Lower lobe of right lung (tissue), 2 donors: ENCODE data around the gene PLPP2. TPM values are rescaled to one million over a fixed set of nuclear protein-coding genes. Genes with fewer than 3 reads are reported as not detected.

Experiments used
- ATAC-seq, 2 donors: fragments of 200-7000 bp; cut with Tn5 transposase; one replicate each; pipeline ENCODE4 v1.9.1; 2020 to 2022; ENCODE audit warnings: mild to moderate bottlenecking in 2 of 2, moderate library complexity in 2 of 2
- DNase-seq: peaks from one replicate; pipeline ENCODE4 v3.0.0-alpha.2; 2020
- H3K27ac ChIP-seq: fragments of 200-600 bp; one replicate; pipeline ENCODE4 v1.8.0; 2022
- H3K27me3 ChIP-seq: fragments of 200-600 bp; one replicate; pipeline ENCODE4 v1.8.0; 2022; ENCODE audit warnings: low read depth
- H3K36me3 ChIP-seq: fragments of 200-600 bp; one replicate; pipeline ENCODE4 v1.8.0; 2022; ENCODE audit warnings: mild to moderate bottlenecking
- H3K4me1 ChIP-seq: fragments of 200-600 bp; one replicate; pipeline ENCODE4 v1.8.0; 2022
- H3K4me3 ChIP-seq: fragments of 200-600 bp; one replicate; pipeline ENCODE4 v1.8.0; 2022; ENCODE audit warnings: mild to moderate bottlenecking
- H3K9me3 ChIP-seq: fragments of 200-600 bp; one replicate; pipeline ENCODE4 v1.8.0; 2022
- CTCF ChIP-seq: fragments of 200-600 bp; IDR thresholded peaks from one replicate; pipeline ENCODE4 v1.8.0; 2022; ENCODE audit warnings: antibody characterized with exemption, mild to moderate bottlenecking
- intact Hi-C: fragments of 100-400 bp; cut with DNase I; formaldehyde crosslinking; loops from one replicate; pipeline ENCODE4 v1.11.0; 2022
- long read RNA-seq: library from polyadenylated mRNA; unstranded; transcript quantifications from one replicate; pipeline ENCODE4 v2.0.0, GENCODE V29; 2021
- total RNA-seq: library from RNA; stranded (reverse); fragmentation: NEBNext Ultra II Directional; extraction: Animal tissue kit (Norgen Biotek cat#: 25700); gene quantifications from one replicate; pipeline ENCODE4 v1.2.1, GENCODE V29; 2021
- donor health status: DM: no; HTN: yes; CAD: no; lungs with severe emphysema.

The PLPP2 gene
- 11.7 TPM for total RNA-seq
- long read RNA-seq, transcript PLPP2-203 (6 exons, 1,383 nt): major isoform, 21 of 23 reads
- long read RNA-seq, partial matches to known transcripts: 1 of 23 reads
- long read RNA-seq, other reads (novel, unspliced or antisense): 1 of 23 reads

- H3K4me1 ChIP-seq: peaks cover 27% of the 10 kb centered on the region
- H3K27me3 ChIP-seq: peaks cover 47% of the 10 kb centered on the region
- H3K4me3 ChIP-seq: peak within 1 kb of the TSS; percentile 48
- H3K27ac ChIP-seq: peak within 1 kb of the TSS; percentile 40
- intact Hi-C loops: no loop called here
- peak; percentile 0 to 1 for ATAC-seq
- no peaks in the 10 kb centered on the region for H3K9me3 ChIP-seq
- DNase-seq: no peak
- no peaks in the 10 kb centered on the region for H3K36me3 ChIP-seq
- no peak for TF ChIP-seq CTCF
These were observed at the start of gene PLPP2 for GRCh38 chr19:291006-291521. Gene PLPP2, minus strand, starts transcription at chr19:291403. Its CDS starts 67 bp downstream, at chr19:291336.

GRCh38 chr19:340620-341385 is 49.6 kb upstream of the PLPP2 start:
- H3K27ac ChIP-seq: no peak overlapping the region
- no peak overlapping the region for H3K4me3 ChIP-seq
- peaks cover 6% of the 10 kb centered on the region for H3K36me3 ChIP-seq
- no peaks in the 10 kb centered on the region for H3K9me3 ChIP-seq
- peaks cover 44% of the 10 kb centered on the region for H3K4me1 ChIP-seq
- ATAC-seq (no peak), DNase-seq (no peak)
- intact Hi-C loops: no loop called here
- H3K27me3 ChIP-seq: no peaks in the 10 kb centered on the region
- no peak for TF ChIP-seq CTCF

GRCh38 chr19:339262-339887 is 48.2 kb upstream of the PLPP2 start:
- Histone ChIP-seq H3K4me3 (no peak overlapping the region), H3K36me3 (peaks cover 18% of the 10 kb centered on the region), H3K27ac (no peak overlapping the region), H3K9me3 (no peaks in the 10 kb centered on the region), H3K4me1 (peaks cover 46% of the 10 kb centered on the region), H3K27me3 (no peaks in the 10 kb centered on the region)
- intact Hi-C loops: no loop called here
- TF ChIP-seq CTCF: no peak
- ATAC-seq (no peak), DNase-seq (no peak)

- Histone ChIP-seq H3K27ac (no peak overlapping the region), H3K4me3 (no peak overlapping the region), H3K4me1 (peaks cover 42% of the 10 kb centered on the region), H3K36me3 (peaks cover 25% of the 10 kb centered on the region), H3K27me3 (no peaks in the 10 kb centered on the region), H3K9me3 (no peaks in the 10 kb centered on the region)
- intact Hi-C loops: no loop called here
- no peak for ATAC-seq
- DNase-seq: no peak
- no peak for TF ChIP-seq CTCF
These were observed 47.2 kb upstream of the PLPP2 start for GRCh38 chr19:338421-338820.

DNA sequence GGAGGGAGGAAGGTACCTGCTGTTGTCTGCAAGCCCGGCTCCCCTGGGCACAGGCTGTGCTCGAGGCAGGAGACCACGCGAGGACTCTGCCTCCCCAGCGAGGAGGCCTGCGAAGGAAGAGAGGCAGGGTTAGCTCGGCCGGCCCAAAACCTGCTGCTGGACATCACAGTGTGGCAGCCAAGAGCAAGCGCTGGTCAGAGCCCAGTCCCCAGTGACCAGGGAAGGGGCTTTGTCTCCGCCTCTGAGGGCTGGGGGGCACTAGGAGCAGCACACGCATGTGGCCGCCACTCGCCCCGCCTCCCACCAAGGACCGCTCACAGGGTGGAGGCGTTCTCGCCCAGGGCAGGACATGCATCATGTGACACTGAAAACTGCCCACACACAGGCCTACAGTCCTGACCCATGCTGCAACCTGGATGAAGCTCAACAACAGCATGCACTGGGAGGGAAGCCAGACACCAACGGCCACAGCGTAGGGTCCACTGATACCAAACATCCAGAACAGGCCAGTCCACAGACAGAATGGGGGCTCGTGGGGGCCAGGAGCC is 44.9 kb upstream of the PLPP2 start:
- H3K36me3 ChIP-seq: peaks cover 37% of the 10 kb centered on the region
- H3K27me3 ChIP-seq: no peaks in the 10 kb centered on the region
- intact Hi-C loops: no loop called here
- no peak overlapping the region for H3K27ac ChIP-seq
- no peak overlapping the region for H3K4me3 ChIP-seq
- ATAC-seq (peak; percentile 9 to 15), DNase-seq (no peak)
- no peak for TF ChIP-seq CTCF
- no peaks in the 10 kb centered on the region for H3K9me3 ChIP-seq
- H3K4me1 ChIP-seq: peaks cover 19% of the 10 kb centered on the region
